ENCODE measurements around the gene PLXDC2.
A peak's percentile ranks its signal among the peaks of the same experiment; 100 is the strongest.

PLXDC2 gene

GRCh38 chr10:19839552-19839951, 23.3 kb downstream of the PLXDC2 start:
- DNase-seq (ENCODE audit: insufficient read length, low spot score) (no peak), FAIRE-seq (peak; percentile 16)
- TF ChIP-seq, protein P1, sequence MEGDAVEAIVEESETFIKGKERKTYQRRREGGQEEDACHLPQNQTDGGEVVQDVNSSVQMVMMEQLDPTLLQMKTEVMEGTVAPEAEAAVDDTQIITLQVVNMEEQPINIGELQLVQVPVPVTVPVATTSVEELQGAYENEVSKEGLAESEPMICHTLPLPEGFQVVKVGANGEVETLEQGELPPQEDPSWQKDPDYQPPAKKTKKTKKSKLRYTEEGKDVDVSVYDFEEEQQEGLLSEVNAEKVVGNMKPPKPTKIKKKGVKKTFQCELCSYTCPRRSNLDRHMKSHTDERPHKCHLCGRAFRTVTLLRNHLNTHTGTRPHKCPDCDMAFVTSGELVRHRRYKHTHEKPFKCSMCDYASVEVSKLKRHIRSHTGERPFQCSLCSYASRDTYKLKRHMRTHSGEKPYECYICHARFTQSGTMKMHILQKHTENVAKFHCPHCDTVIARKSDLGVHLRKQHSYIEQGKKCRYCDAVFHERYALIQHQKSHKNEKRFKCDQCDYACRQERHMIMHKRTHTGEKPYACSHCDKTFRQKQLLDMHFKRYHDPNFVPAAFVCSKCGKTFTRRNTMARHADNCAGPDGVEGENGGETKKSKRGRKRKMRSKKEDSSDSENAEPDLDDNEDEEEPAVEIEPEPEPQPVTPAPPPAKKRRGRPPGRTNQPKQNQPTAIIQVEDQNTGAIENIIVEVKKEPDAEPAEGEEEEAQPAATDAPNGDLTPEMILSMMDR (IDR thresholded peaks at IDR 0.05; ENCODE audit: insufficient read depth, missing control alignments): no peak

DNA sequence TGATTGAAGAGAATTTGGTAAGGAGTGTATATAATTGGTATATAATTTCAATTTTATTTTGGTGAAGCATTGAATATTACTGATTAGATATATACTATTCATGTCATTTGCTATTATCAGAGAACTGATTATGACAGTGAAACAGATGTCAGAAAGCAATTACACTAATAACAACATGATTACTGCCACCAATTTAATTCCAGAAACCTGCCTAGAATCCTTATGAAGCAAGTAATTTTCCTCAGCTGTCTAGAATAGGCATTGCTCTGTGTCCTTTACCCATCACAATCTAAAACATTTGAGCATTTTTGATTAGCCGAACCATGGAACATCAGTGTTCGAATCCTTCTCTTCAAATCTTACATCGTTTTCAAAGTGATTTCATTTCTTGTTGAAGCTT, 24.5 kb downstream of the PLXDC2 start:
- TF ChIP-seq, protein P1 (IDR thresholded peaks at IDR 0.05; ENCODE audit: insufficient read depth, missing control alignments): no peak
- DNase-seq (ENCODE audit: insufficient read length, low spot score): no peak
- FAIRE-seq: peak; percentile 90

DNA sequence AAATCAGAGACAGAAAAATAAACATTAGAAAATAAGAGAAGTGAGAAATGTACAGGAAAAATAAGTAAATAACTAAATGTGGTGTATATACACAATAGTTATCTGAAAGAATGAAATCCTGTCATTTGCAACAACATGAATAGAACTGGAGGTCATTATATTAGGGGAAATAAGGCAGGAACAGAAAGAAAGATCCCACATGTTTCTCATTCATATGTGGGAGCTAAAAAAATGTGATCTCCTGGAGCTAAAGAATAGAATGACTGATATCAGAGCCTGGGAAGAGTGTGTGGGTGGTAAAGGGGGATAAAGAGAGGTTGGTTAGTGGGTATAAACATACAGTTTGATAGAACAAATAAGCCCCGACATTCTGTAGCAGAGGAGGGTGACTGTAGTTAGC, 27.3 kb downstream of the PLXDC2 start:
- TF ChIP-seq, protein P1 (IDR thresholded peaks at IDR 0.05; ENCODE audit: insufficient read depth, missing control alignments): no peak
- FAIRE-seq (no peak), DNase-seq (ENCODE audit: insufficient read length, low spot score) (no peak)

- TF ChIP-seq, protein P1 (IDR thresholded peaks at IDR 0.05; ENCODE audit: insufficient read depth, missing control alignments): no peak
- no peak for DNase-seq (ENCODE audit: insufficient read length, low spot score)
- no peak for FAIRE-seq
These were observed 29.5 kb downstream of the PLXDC2 start for GRCh38 chr10:19845503-19846368.

GRCh38 chr10:19847321-19847720, 31.1 kb downstream of the PLXDC2 start:
- TF ChIP-seq, protein P1 (IDR thresholded peaks at IDR 0.05; ENCODE audit: insufficient read depth, missing control alignments): no peak
- FAIRE-seq (no peak), DNase-seq (ENCODE audit: insufficient read length, low spot score) (no peak)

DNA sequence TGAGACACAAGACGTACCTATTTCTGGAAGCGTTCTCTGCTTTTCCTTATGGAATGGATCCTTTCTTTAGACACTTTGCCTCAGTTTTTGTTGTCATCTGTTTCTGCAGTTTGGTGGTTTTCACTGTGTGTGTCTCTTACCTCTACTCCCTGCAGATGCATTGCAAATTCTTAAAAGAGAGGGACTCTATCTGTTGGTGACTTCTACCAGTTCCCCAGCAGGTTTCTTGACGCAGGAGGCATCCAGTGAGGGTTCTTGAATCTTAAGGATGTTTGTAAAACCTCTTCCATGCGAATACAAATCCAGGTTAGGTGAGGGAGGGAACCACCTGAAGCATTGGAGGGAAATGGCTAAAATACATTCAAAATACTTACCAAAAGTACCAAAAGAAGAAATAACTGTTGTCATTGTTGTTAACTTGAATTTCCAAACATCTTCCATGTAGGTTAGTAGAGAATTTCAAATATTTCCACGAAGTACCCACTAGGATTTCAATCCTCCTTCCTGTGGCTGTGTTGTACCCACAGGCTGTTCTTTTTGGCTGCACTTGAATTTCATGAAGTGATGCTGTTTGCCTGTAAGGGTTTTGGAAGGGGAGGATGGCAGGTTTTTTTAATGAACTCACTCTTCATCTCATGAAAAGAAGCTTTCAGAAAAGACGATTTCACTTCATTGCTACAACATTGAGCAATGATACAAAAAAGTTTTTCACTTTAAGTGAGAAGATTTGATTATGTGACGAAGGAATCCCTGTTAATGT, 32.2 kb downstream of the PLXDC2 start:
- TF ChIP-seq, protein P1 (IDR thresholded peaks at IDR 0.05; ENCODE audit: insufficient read depth, missing control alignments): no peak
- DNase-seq (ENCODE audit: insufficient read length, low spot score) (no peak), FAIRE-seq (no peak)

Measured in D721Med (cell line).